ENCODE results near the gene CHST15. TPM values are rescaled to one million over a fixed set of nuclear protein-coding genes. Genes with fewer than 3 reads are reported as not detected.

Gene CHST15
- total RNA-seq, 8 experiments from 2014 or later = 0.31 to 26.5 (median 15.6) TPM; not detected in 1

DNA sequence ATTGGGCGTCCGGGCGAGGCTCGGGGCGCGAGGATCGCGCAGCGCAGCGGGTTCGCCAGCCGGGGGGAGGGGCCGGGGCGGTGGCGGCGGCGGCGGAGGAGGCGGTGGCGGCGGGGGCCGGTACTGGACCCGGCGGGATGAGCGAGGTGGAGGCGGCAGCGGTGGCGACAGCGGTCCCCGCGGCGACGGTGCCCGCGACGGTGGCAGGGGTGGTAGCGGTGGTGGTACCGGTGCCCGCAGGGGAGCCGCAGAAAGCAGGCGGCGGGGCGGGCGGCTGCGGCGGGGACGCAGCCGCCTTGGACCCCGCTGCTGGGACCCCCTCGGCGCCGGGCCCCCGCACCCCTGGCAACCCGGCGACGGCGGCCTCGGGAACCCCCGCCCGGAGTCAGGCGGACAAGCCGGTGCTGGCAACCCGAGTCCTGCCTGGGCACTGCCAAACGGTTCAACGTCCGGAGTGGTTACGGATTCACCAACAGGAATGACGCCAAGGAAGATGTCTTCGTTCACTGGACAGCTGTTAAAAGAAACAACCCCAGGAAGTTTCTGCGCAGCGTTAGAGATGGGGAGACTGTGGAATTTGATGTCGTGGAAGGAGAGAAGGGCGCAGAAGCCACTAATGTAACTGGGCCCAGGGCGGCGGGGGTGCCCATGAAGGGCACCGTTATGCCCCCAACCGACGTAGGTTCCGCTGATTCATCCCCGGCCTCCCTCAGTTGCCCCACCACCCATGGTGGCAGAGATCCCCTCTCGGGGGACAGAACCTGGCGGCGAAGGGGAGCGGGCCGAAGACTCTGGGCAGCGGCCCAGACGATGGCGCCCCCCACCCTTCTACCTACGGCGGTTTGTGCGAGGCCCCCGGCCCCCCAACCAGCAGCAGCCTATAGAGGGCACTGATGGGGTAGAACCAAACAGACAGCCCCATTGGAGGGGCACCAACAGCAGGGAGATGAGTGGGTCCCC is 101.5 kb downstream of the CHST15 start:
- WGBS, 10 experiments = 0 to 69% (median 46%) methylated on average over 1 to 10 of the region's 92 CpGs; no CpG with 5 or more reads in 4 of the 10 experiments
- no peak for ATAC-seq (replicated peaks in 6 of 8)
- in situ Hi-C loops (cut with MboI; ENCODE audit: low pct_unique_long_range_greater_than_20kb in 2 of 9, low sequenced_read_pairs in 9 of 9, unreplicated experiment in 9 of 9) = loop anchor here in 8 of 9 experiments (5.0 to 25.0 kb wide), 3 partner anchors 393 to 395 kb away; no protein-coding TSS in a partner anchor
- Histone ChIP-seq H3K27ac (no peak overlapping the region), H3K4me3 (peak overlapping the region in 4 of 5 donors; percentile 15 to 22 (median 16)), H3K4me1 (replicated peaks in 1 of 2) (peaks cover 0 to 11% of the 10 kb centered on the region in 2 donors)

DNA sequence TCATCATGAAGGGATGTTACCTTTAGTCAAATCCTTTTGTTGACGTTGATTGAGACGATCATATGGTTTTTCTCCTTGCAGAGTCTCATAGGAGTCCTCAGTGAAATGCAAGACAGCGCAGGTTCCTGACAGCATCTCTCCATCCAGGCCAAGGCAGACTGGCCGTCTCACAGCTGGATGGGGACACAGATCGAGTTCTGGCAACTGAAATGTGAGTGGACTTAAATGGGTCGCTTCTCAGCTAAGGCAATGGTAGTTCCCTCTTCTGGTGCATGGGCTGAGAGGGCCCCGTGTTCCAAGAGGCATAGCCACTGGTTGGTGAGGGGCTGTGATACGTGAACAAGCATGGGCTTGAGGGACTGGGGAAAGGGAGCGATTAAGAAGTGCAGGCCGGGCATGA is 102.5 kb downstream of the CHST15 start:
- in situ Hi-C loops (cut with MboI; ENCODE audit: low pct_unique_long_range_greater_than_20kb in 2 of 9, low sequenced_read_pairs in 9 of 9, unreplicated experiment in 9 of 9) = loop anchor here in 8 of 9 experiments (5.0 to 25.0 kb wide), 3 partner anchors 394 to 396 kb away; no protein-coding TSS in a partner anchor
- no peak overlapping the region for H3K27ac ChIP-seq
- peaks cover 0 to 11% of the 10 kb centered on the region in 2 donors for H3K4me1 ChIP-seq (replicated peaks in 1 of 2)
- no peak overlapping the region for H3K4me3 ChIP-seq
- WGBS, 10 experiments = 47 to 80% (median 73%) methylated on average over 2 to 8 of the region's 10 CpGs; no CpG with 5 or more reads in 3 of the 10 experiments
- no peak for ATAC-seq (replicated peaks in 6 of 8)

DNA sequence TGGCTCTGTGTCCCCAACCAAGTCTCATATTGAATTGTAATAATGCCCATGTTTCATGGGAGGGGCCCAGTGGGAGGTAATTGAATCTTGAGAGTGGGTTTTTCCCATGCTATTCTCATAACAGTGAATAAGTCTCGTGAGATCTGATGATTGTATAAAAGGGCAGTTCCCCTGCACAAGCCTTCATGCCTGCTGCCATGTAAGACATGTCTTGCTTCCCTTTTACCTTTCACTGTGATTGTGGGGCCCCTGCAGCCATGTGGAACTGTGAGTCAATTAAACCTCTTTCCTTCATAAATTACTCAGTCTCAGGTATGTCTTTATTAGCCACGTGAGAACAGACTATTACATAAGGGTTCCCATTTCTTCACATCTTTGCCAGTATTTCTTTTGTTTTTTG is 104.7 kb downstream of the CHST15 start:
- Histone ChIP-seq H3K27ac (no peak overlapping the region), H3K4me1 (replicated peaks in 1 of 2) (peaks cover 0 to 2% of the 10 kb centered on the region in 2 donors), H3K4me3 (no peak overlapping the region)
- in situ Hi-C loops (cut with MboI; ENCODE audit: low pct_unique_long_range_greater_than_20kb in 2 of 9, low sequenced_read_pairs in 9 of 9, unreplicated experiment in 9 of 9) = loop anchor here in 2 of 9 experiments (25.0 kb wide), 1 partner anchor 399 kb away; no protein-coding TSS in a partner anchor
- ATAC-seq (replicated peaks in 6 of 8) = no peak
- 0 to 86% (median 53%) methylated on average over 1 to 2 of the region's 2 CpGs; no CpG with 5 or more reads in 2 of the 10 experiments for WGBS, 10 experiments

DNA sequence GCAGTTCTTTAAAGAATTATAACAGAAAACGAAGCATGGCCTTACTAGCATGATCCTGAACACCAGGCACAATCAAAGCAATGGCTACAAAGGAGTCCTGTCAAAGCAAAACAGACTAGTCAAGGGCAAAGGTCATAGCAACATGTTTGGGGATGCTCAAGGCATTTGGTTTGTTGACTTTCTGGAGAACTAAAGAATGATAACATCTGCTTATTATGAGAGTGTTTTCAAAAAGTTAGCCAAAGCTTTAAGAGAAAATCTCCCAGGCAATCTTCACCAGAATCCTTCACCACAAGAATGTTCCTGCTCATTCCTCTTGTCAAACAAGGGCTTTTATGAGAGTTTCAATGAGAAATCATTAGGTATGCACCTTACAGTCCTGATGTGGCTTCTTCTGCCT is 106.7 kb downstream of the CHST15 start:
- 0 to 56% (median 0%) methylated on average over 1 of the region's 1 CpG; no CpG with 5 or more reads in 5 of the 10 experiments for WGBS, 10 experiments
- in situ Hi-C loops (cut with MboI; ENCODE audit: low pct_unique_long_range_greater_than_20kb in 2 of 9, low sequenced_read_pairs in 9 of 9, unreplicated experiment in 9 of 9) = loop anchor here in 2 of 9 experiments (25.0 kb wide), 1 partner anchor 401 kb away; no protein-coding TSS in a partner anchor

DNA sequence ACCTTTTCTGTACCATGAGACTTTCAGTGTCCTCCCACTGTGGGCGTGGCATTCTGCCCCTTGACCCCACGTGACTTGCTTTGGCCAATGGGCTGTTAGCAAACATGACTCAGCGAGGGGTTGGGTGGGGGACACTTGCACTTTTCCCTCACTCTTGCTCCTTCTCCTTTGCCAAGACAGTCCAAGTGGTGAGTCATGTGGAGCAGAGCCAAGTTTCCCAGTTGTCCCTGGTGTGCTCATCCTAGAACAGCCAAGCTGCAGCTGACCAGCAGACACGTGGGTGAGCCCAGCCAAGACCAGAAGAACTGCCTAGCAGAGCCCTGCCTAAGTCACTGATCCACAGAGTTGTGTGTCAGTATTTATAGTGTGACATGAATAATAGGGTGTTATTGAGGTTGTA is 119.0 kb downstream of the CHST15 start:
- in situ Hi-C loops (cut with MboI; ENCODE audit: low pct_unique_long_range_greater_than_20kb in 2 of 9, low sequenced_read_pairs in 9 of 9, unreplicated experiment in 9 of 9) = no loop called here
- Histone ChIP-seq H3K4me1 (replicated peaks in 1 of 2) (no peaks in the 10 kb centered on the region), H3K4me3 (no peak overlapping the region), H3K27ac (no peak overlapping the region)
- ATAC-seq (replicated peaks in 6 of 8) = peak in 4 of 8 experiments; percentile 13 to 97 (median 70)
- 0 to 93% (median 37%) methylated on average over 2 to 4 of the region's 4 CpGs; no CpG with 5 or more reads in 5 of the 10 experiments for WGBS, 10 experiments

More for the DNA sequence above, 106.7 kb downstream of the CHST15 start:
- Histone ChIP-seq H3K4me3 (no peak overlapping the region), H3K4me1 (replicated peaks in 1 of 2) (peaks cover 0 to 2% of the 10 kb centered on the region in 2 donors), H3K27ac (no peak overlapping the region)
- ATAC-seq (replicated peaks in 6 of 8) = no peak

DNA sequence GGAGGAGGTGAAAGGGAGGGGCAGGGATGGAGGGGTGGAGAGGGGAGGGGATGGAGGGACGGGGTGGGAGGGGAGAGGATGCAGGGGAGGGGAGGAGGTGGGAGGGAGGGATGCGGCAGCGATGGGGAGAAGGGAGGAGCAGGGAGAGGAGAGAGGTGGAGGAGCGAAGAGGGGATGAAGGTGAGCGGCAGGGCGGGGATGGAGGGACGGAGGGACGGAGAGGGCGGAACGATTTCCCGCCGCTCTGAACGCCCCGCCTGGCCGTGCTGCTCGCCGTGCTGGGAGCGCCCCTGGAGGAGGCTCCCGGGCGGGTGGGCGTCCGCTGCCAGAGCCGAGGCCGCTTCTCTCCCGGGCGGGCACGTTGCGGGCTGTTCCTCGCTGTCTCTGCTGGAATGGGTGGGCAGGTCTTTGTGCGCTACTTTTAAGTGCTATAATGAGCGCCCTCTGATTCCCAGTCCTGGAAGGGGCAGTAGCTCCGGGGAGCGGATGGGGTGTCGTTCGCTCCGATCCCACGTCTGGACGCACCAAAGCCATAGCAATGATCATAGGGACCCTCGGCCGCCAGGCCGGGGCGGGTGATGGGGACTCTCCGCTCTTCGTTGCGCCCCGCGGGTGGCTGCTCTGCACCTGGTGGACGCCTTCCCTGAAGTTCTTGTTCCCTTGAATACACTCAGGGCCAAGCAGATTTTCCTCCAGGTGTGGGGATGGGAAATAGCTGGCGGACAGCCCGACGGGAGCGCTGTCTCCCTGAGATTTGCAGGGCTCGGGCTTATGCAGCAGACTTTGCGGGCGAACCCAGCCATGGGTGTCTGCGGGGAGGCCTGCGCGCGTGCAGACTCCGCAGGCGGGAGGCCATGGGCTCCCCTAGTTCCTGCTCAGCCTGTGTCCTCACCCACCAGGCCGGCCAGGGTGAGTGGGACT is 120.7 kb downstream of the CHST15 start:
- Histone ChIP-seq H3K4me3 (peak overlapping the region in 4 of 5 donors; percentile 11 to 21 (median 18)), H3K4me1 (replicated peaks in 1 of 2) (no peaks in the 10 kb centered on the region), H3K27ac (no peak overlapping the region)
- 10 to 80% (median 23%) methylated on average over 1 to 7 of the region's 62 CpGs; no CpG with 5 or more reads in 4 of the 10 experiments for WGBS, 10 experiments
- in situ Hi-C loops (cut with MboI; ENCODE audit: low pct_unique_long_range_greater_than_20kb in 2 of 9, low sequenced_read_pairs in 9 of 9, unreplicated experiment in 9 of 9) = no loop called here
- peak in 6 of 8 experiments; percentile 16 to 83 (median 79) for ATAC-seq (replicated peaks in 6 of 8)

DNA sequence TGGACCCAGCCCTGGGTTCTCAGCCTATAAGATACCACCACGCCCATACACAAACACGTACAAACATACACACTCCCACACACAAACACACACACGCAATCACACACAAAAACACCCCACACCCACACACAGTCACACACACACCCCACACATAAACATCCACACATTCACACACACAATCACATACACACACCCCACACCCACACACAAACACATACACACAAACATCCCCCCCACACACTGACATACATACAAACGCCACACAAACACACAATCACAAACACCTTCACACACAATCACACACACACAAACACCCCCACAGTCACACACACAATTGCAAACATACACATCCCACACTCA is 122.5 kb downstream of the CHST15 start:
- Histone ChIP-seq H3K4me3 (no peak overlapping the region), H3K4me1 (replicated peaks in 1 of 2) (no peaks in the 10 kb centered on the region), H3K27ac (no peak overlapping the region)
- ATAC-seq (replicated peaks in 6 of 8) = peak in 1 of 8 experiments; percentile 4
- in situ Hi-C loops (cut with MboI; ENCODE audit: low pct_unique_long_range_greater_than_20kb in 2 of 9, low sequenced_read_pairs in 9 of 9, unreplicated experiment in 9 of 9) = no loop called here
- WGBS, 10 experiments = 52 to 90% (median 73%) methylated on average over 1 to 3 of the region's 4 CpGs; no CpG with 5 or more reads in 6 of the 10 experiments

DNA sequence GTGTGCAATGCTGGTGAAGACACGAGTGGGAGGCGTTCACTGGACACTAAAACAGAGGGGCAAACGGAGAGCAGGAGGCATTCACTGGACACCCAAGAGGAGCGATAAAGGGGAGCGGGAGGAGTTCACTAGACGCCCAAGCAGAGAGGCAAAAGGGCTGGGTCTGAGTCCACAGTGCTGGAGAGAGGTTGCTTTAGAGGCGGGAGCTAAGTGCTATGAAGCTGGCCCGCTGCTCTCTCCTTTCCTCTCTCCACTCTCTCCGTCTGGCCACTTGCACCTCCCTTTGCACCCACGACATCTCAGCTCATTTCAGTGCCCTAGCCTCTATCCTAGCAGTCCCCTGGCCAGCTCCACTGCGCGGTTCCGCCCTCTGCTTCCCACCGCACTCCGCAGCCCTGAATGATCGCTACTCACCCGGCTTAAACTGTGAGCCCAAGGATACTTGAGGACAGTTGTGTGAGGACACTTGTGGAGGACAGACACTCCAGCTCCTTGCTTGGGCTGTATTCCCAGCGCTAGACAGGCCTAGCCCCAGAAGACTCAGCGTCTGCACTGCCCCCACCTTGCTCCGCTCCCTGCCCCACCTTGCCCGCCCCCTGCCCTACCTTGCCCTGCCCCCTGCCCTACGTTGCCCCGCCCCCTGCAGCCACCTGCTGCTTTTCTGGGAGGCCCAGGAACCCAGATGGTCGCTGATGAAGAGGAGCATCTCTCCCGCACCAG is 123.0 kb downstream of the CHST15 start:
- Histone ChIP-seq H3K4me3 (no peak overlapping the region), H3K4me1 (replicated peaks in 1 of 2) (no peaks in the 10 kb centered on the region), H3K27ac (no peak overlapping the region)
- in situ Hi-C loops (cut with MboI; ENCODE audit: low pct_unique_long_range_greater_than_20kb in 2 of 9, low sequenced_read_pairs in 9 of 9, unreplicated experiment in 9 of 9) = no loop called here
- peak in 3 of 8 experiments; percentile 23 to 34 (median 24) for ATAC-seq (replicated peaks in 6 of 8)
- WGBS, 10 experiments = 3 to 80% (median 42%) methylated on average over 2 to 6 of the region's 25 CpGs; no CpG with 5 or more reads in 3 of the 10 experiments

DNA sequence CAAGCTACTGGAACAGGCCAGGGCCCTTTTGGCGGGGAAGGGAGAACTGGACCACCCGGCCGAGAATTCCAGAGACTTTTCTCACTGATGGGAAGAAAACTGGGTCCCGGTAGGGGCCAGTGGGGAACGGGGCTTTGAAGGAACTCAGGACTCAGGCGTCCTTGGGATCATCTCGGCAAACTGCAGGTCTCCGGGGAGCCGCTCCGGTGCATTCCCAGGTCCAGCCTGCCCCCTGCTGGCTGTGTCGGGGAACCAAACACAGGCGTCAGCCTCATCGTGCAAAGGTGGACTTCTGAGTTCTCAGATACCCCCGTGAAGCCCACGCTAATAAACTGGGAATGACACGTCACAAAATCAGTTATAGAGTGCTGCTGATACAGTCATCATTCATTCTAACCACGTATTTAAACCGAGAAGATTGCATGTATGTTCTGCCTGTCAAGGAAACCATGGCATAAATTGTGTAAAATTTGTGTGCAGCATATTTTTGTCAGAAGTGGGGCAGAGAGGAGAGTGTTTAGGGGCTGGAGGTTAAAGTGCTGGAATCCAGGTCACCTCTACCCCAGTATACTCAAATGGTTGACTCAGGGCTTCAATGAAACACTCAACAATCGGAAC is 125.7 kb downstream of the CHST15 start:
- peak; percentile 54 to 95 (median 76) for ATAC-seq (replicated peaks in 6 of 8)
- Histone ChIP-seq H3K4me1 (replicated peaks in 1 of 2) (peaks cover 0 to 5% of the 10 kb centered on the region in 2 donors), H3K27ac (no peak overlapping the region), H3K4me3 (no peak overlapping the region)
- in situ Hi-C loops (cut with MboI; ENCODE audit: low pct_unique_long_range_greater_than_20kb in 2 of 9, low sequenced_read_pairs in 9 of 9, unreplicated experiment in 9 of 9) = loop anchor here (5.0 to 10.0 kb wide), 3 partner anchors 383 to 390 kb away; no protein-coding TSS in a partner anchor
- WGBS, 10 experiments = 0 to 18% (median 10%) methylated on average over 1 to 11 of the region's 19 CpGs; no CpG with 5 or more reads in 1 of the 10 experiments

DNA sequence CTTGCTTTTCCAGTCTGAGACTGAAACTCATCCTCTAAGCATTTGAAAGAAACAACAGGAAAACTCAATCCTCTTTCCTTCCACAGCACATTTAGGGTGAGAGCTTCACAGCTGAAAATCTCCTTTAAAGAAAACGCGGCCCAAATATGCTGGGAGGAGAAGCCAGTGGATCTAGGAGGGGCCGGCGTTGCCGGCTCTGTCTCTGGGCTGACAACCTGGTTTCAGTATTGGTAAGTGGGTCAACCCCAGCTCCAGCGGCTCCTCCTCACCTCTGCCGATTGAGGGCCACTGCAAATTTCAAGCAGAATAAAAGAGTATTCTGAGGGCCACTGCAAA is 126.5 kb downstream of the CHST15 start:
- in situ Hi-C loops (cut with MboI; ENCODE audit: low pct_unique_long_range_greater_than_20kb in 2 of 9, low sequenced_read_pairs in 9 of 9, unreplicated experiment in 9 of 9) = loop anchor here (5.0 to 10.0 kb wide), 3 partner anchors 382 to 390 kb away; no protein-coding TSS in a partner anchor
- ATAC-seq (replicated peaks in 6 of 8) = peak in 1 of 8 experiments; percentile 16
- WGBS, 10 experiments = 7 to 97% (median 55%) methylated on average over 2 to 7 of the region's 7 CpGs; no CpG with 5 or more reads in 1 of the 10 experiments
- Histone ChIP-seq H3K4me3 (no peak overlapping the region), H3K4me1 (replicated peaks in 1 of 2) (peaks cover 0 to 5% of the 10 kb centered on the region in 2 donors), H3K27ac (no peak overlapping the region)
